Stimulated activated memory B cell treated with anti-CD40 and anti-IgM and Interleukin-4, amounts not matched to agents 10 μg/mL and 1 μg/mL and 100 μg/mL, for 72 hours (primary cell): ENCODE measurements around the gene SLC38A5.
A peak's percentile ranks its signal among the peaks of the same experiment; 100 is the strongest.
"Not testable (repeated sequence)": the region's sequence is repeated elsewhere in the genome, so short reads cannot be mapped to it uniquely, and the experiment has no call there.

ENCODE experiments used
- ATAC-seq: fragments of 150-1000 bp; cut with Tn5 transposase; 2 replicates; pipeline ENCODE4 v1.10.0; 2021
- H3K27ac Mint-ChIP-seq: one replicate; pipeline ENCODE4 v1.8.0; 2022; ENCODE audit warnings: mild to moderate bottlenecking, mixed read lengths
- H3K27me3 Mint-ChIP-seq: one replicate; pipeline ENCODE4 v1.8.0; 2022; ENCODE audit warnings: mixed read lengths
- H3K36me3 Mint-ChIP-seq: one replicate; pipeline ENCODE4 v1.8.0; 2022; ENCODE audit warnings: mixed read lengths
- H3K4me1 Mint-ChIP-seq: one replicate; pipeline ENCODE4 v1.8.0; 2022; ENCODE audit warnings: mixed read lengths
- H3K4me3 Mint-ChIP-seq: one replicate; pipeline ENCODE4 v1.8.0; 2022; ENCODE audit warnings: mild to moderate bottlenecking, moderate library complexity, mixed read lengths
- H3K9me3 Mint-ChIP-seq: one replicate; pipeline ENCODE4 v1.8.0; 2022; ENCODE audit warnings: mixed read lengths

SLC38A5 gene

DNA sequence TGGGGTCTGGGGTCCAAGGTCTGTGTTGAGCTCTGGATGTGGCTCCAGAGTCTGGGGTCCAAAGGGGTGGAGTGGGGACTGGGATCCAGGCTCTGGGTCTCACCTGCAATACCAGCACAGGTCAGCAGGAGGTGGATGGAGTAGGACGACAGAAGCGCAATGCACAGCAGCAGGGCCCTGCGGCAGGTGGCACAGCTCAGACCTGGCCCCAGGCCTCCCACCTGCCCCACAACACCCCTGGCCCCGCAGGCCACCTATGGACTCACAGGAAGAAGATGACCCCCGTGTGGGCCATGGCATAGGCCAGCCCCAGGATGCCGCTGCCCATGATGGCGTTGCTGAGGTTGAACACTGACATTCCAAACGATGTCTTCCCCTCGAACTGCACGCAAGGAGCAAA, 3.4 kb downstream of the SLC38A5 start:
- no peak for ATAC-seq

DNA sequence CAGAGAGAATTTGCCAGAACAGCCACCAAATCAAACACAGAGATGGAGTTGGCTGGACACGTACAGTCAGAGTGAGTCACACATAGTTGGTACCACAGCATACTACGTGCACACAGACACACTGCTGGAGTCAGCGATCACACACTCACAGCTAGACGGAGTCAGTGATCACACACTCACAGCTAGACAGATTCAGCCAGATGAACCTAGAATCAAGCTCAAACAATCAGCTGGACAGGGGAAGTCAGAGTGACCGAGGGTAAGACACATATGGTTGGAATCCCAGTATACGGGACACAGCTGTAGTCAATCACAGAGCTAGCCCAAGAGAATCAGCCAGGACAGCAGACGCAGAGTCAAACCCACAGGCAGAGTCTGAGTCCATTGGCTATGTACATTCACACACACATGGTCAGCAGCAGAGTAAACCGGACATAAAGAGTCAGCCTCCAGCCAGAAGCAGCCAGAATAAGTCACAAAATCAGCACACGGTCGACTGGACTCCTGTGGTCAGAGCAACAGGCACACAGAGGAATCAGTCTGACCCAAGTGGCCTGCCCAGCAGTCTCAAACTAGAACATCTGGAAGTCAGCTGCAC, 4.6 kb downstream of the SLC38A5 start:
- H3K27ac Mint-ChIP-seq, result no peak overlapping the region
- H3K4me3 Mint-ChIP-seq, result no peak overlapping the region
- no peaks in the 10 kb centered on the region for H3K9me3 Mint-ChIP-seq
- no peak for ATAC-seq
- peaks cover 48% of the 10 kb centered on the region for H3K36me3 Mint-ChIP-seq
- H3K4me1 Mint-ChIP-seq, result peaks cover 49% of the 10 kb centered on the region
- no peaks in the 10 kb centered on the region for H3K27me3 Mint-ChIP-seq

More for the DNA sequence above, 3.4 kb downstream of the SLC38A5 start:
- Mint-ChIP-seq H3K9me3 (no peaks in the 10 kb centered on the region), H3K27ac (no peak overlapping the region), H3K27me3 (no peaks in the 10 kb centered on the region), H3K36me3 (peaks cover 37% of the 10 kb centered on the region), H3K4me3 (peak overlapping the region; percentile 44), H3K4me1 (peaks cover 44% of the 10 kb centered on the region)

GRCh38 chrX:48461830-48462229, 8.2 kb downstream of the SLC38A5 start:
- Mint-ChIP-seq H3K4me3 (no peak overlapping the region), H3K4me1 (peaks cover 20% of the 10 kb centered on the region), H3K27me3 (no peaks in the 10 kb centered on the region), H3K36me3 (peaks cover 70% of the 10 kb centered on the region), H3K9me3 (no peaks in the 10 kb centered on the region), H3K27ac (no peak overlapping the region)
- no peak for ATAC-seq

DNA sequence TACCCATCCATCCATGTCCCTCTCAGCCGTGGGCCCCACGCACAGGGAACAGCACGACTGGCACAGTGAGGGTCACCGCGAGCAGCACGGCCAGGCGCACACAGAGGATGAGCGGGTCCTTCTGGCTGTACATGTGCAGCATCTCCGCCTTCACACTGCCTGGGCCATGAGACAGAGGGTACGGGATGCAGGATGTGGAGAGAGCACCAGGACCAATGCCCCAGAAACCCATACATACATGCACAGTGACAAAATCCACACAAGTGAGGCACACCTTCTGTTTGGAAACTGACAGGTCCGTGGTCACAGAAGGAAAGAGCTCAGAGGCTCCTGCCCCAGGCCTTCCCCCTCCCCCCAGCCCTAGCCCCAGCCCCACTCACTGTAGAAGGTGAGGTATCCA, 9.5 kb downstream of the SLC38A5 start:
- Mint-ChIP-seq H3K9me3 (no peaks in the 10 kb centered on the region), H3K27ac (no peak overlapping the region), H3K27me3 (no peaks in the 10 kb centered on the region), H3K4me3 (no peak overlapping the region), H3K4me1 (peaks cover 8% of the 10 kb centered on the region), H3K36me3 (peaks cover 58% of the 10 kb centered on the region)
- no peak for ATAC-seq

DNA sequence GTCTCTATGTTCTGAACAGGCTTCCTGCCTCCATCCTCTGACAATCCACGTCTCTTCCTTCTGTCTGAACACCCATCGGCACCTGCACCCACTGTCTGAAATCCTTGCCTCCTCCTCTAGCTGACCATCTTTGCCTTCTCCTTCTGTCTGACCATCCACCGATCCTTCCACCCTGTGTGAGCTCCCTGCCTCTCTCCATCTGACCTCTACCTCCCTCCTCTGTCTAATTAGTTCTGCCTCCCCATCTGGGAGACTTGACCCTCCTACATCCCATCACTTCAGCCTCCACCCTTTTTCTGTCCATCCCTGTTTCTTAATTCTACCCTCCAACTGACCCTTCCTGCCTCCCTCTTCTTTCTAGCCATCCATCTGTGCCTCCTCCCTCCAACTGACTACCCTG, 10.0 kb downstream of the SLC38A5 start:
- H3K27me3 Mint-ChIP-seq, result no peaks in the 10 kb centered on the region
- no peak for ATAC-seq
- H3K9me3 Mint-ChIP-seq, result no peaks in the 10 kb centered on the region
- no peak overlapping the region for H3K4me3 Mint-ChIP-seq
- no peak overlapping the region for H3K27ac Mint-ChIP-seq
- H3K4me1 Mint-ChIP-seq, result peaks cover 5% of the 10 kb centered on the region
- peaks cover 52% of the 10 kb centered on the region for H3K36me3 Mint-ChIP-seq

DNA sequence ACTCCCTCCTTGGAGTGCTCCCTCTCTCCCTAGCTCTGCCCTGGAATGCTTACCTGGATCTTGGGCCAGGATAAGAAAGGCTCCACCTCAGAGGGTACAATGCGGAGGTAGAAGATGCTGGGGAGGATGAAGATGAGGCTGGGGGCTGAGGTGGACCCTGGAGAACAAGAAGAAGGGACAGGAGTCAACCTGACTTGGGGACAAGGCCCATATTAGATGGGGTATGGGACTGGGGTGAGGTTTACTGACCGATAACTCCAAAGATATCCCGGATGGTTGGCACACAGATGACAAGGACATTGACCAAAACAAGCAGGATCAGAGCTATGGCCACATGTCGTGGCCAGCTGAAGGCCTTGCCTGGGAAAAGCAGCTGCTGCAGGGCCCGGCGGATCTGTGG, 10.6 kb downstream of the SLC38A5 start:
- H3K36me3 Mint-ChIP-seq, result peaks cover 51% of the 10 kb centered on the region

DNA sequence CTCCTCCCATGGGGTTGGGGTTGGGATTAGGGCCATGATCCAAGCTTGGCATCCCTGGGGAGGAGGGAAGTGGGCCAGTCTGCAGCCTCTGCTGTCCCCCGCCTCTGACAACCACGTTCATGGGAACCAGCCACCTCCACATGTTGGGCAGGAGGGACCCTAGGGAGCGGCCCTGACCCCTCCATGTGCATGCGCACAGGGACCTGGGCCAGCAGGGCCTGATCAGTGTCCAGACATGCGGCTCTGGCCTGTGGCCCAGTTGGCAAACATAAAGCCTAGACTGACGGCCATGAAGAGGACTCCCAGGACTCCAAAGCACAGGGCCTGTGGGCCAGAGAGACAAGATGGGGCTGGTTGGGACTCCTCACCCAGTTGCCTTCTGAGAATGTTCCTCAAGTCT, 11.3 kb downstream of the SLC38A5 start:
- no peak for ATAC-seq
- no peak overlapping the region for H3K27ac Mint-ChIP-seq

More for the DNA sequence above, 10.6 kb downstream of the SLC38A5 start:
- Mint-ChIP-seq H3K4me3 (no peak overlapping the region), H3K9me3 (no peaks in the 10 kb centered on the region), H3K4me1 (peaks cover 5% of the 10 kb centered on the region), H3K27me3 (no peaks in the 10 kb centered on the region), H3K27ac (no peak overlapping the region)
- ATAC-seq, result no peak

DNA sequence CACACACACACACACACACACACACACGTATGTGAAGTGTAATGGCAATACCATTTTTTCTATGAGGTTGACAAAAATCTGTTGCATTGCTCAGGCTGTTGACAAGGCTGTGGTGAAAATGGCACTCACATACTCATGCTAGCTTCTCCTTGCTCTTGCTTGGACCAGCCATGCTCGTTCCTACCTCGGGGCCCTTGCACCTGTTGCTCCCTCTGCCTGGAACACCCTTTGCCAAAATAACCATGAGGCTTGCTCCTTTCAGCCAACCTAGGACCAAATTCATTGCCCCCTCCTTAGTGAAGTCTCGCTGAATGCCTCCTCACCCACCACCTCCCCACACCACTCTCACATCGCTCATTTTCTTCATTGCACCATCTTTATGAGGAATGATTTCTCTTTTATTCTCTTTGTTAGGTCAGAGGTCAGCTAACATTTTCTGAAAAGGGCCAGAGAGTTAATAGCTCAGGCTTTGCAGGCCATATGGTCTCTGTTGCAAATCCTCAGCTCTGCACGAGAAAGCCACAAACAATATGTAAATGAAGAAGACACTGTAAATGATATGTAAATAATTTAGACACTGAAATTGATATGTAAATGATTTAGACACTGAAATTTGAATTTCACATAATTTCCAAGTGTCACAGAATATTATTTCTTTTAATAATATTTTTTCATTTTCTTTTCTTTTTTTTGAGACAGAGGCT, 13.3 kb downstream of the SLC38A5 start:
- ATAC-seq, result no peak
- Mint-ChIP-seq H3K27ac (no peak overlapping the region), H3K4me1 (peaks cover 5% of the 10 kb centered on the region)

More for the DNA sequence above, 11.3 kb downstream of the SLC38A5 start:
- H3K4me3 Mint-ChIP-seq, result no peak overlapping the region
- H3K27me3 Mint-ChIP-seq, result no peaks in the 10 kb centered on the region
- peaks cover 5% of the 10 kb centered on the region for H3K4me1 Mint-ChIP-seq
- peaks cover 45% of the 10 kb centered on the region for H3K36me3 Mint-ChIP-seq
- H3K9me3 Mint-ChIP-seq, result no peaks in the 10 kb centered on the region

DNA sequence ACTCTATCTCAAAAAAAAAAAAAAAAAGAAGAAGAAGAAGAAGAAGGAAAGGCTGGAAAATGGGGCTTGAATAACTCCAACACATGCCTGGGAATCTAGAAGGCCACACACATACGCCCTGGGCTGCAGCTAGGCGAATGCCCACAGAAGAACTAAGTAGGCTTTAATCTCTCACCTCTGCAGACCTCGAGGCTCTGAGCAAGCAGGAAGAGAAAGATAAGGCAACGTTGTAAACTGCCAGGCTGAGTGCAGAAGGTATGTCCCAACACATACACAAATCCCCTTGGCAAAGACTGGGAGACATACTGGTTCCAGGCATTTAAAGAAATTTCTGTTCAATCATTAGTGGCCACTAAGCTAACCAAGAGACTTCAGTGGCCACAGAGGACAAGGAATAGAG, 18.4 kb downstream of the SLC38A5 start:
- H3K4me1 Mint-ChIP-seq, result no peaks in the 10 kb centered on the region
- H3K27me3 Mint-ChIP-seq, result no peaks in the 10 kb centered on the region
- no peaks in the 10 kb centered on the region for H3K36me3 Mint-ChIP-seq
- no peaks in the 10 kb centered on the region for H3K9me3 Mint-ChIP-seq
- no peak overlapping the region for H3K4me3 Mint-ChIP-seq
- no peak overlapping the region for H3K27ac Mint-ChIP-seq
- no peak for ATAC-seq

More for the DNA sequence above, 13.3 kb downstream of the SLC38A5 start:
- Mint-ChIP-seq H3K36me3 (peaks cover 37% of the 10 kb centered on the region), H3K4me3 (no peak overlapping the region), H3K9me3 (no peaks in the 10 kb centered on the region), H3K27me3 (no peaks in the 10 kb centered on the region)

DNA sequence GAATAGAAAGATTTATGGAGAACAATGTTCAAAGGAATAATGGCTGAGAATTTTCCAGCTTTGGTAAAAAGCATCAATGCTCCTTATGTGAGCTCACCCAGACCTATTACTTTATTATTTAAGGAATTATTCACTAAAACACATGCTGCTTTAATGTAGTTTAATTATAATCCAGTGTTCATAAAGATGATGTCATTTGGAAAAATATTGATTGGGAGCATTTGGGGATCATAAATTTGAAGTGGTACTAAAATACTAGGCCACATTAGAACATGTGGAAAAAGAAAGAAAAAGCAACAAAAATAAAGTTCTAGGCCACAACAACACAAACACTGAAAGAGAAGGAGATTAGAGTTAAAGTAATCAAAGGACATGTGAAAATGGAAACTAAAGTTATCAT, 20.0 kb downstream of the SLC38A5 start:
- H3K4me3 Mint-ChIP-seq, result no peak overlapping the region
- H3K27me3 Mint-ChIP-seq, result no peaks in the 10 kb centered on the region
- H3K9me3 Mint-ChIP-seq, result no peaks in the 10 kb centered on the region
- no peak overlapping the region for H3K27ac Mint-ChIP-seq
- H3K4me1 Mint-ChIP-seq, result no peaks in the 10 kb centered on the region
- no peak for ATAC-seq
- no peaks in the 10 kb centered on the region for H3K36me3 Mint-ChIP-seq

GRCh38 chrX:48447201-48447600, 22.9 kb downstream of the SLC38A5 start:
- not testable (repeated sequence) for ATAC-seq, H3K27ac Mint-ChIP-seq, H3K9me3 Mint-ChIP-seq, H3K4me1 Mint-ChIP-seq, H3K4me3 Mint-ChIP-seq, H3K36me3 Mint-ChIP-seq
- peaks cover 12% of the 10 kb centered on the region for H3K27me3 Mint-ChIP-seq

GRCh38 chrX:48433713-48434112, 36.3 kb downstream of the SLC38A5 start:
- H3K4me1 Mint-ChIP-seq, H3K27ac Mint-ChIP-seq, H3K36me3 Mint-ChIP-seq, ATAC-seq, H3K9me3 Mint-ChIP-seq, H3K4me3 Mint-ChIP-seq: not testable (repeated sequence)
- H3K27me3 Mint-ChIP-seq, result peaks cover 18% of the 10 kb centered on the region

GRCh38 chrX:48430166-48430565, 39.9 kb downstream of the SLC38A5 start:
- not testable (repeated sequence) for H3K4me3 Mint-ChIP-seq, H3K27ac Mint-ChIP-seq, H3K4me1 Mint-ChIP-seq, H3K36me3 Mint-ChIP-seq, ATAC-seq, H3K9me3 Mint-ChIP-seq
- peaks cover 24% of the 10 kb centered on the region for H3K27me3 Mint-ChIP-seq

- H3K9me3 Mint-ChIP-seq, ATAC-seq: not testable (repeated sequence)
These were observed 40.5 kb downstream of the SLC38A5 start for GRCh38 chrX:48429606-48430005.

GRCh38 chrX:48427027-48427716, 42.9 kb downstream of the SLC38A5 start:
- not testable (repeated sequence) for H3K4me1 Mint-ChIP-seq, H3K27ac Mint-ChIP-seq, H3K36me3 Mint-ChIP-seq, ATAC-seq, H3K9me3 Mint-ChIP-seq, H3K4me3 Mint-ChIP-seq
- peaks cover 16% of the 10 kb centered on the region for H3K27me3 Mint-ChIP-seq

More at GRCh38 chrX:48429606-48430005, 40.5 kb downstream of the SLC38A5 start:
- not testable (repeated sequence) for H3K4me3 Mint-ChIP-seq, H3K36me3 Mint-ChIP-seq, H3K4me1 Mint-ChIP-seq, H3K27ac Mint-ChIP-seq
- peaks cover 20% of the 10 kb centered on the region for H3K27me3 Mint-ChIP-seq

DNA sequence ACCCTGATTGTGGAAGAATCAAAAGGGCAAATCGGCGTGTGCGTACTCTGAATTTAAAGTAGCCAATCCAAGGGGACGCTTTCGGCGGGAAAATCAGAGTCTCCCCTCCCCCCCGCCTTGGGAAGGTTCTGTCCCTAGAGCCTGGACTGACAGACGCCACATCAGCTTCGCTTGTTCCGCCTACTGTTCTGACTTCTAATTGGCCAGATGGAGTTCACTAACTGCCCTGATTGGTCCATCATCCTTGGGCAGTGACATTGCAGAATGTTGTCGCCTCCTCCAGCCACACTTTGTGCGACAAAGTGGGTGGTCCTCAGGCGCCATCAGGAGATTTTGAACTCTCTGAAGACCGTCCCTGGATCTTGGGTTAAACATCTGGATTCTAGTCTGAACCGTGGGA, 58.2 kb downstream of the SLC38A5 start, which contains the start of gene SSX4B:
TSS of gene SSX4B (minus strand) at position 101 of the 400 bp plus-strand sequence. CDS start 588 bp downstream, outside the sequence.
- H3K9me3 Mint-ChIP-seq, H3K27ac Mint-ChIP-seq, ATAC-seq, H3K4me3 Mint-ChIP-seq, H3K4me1 Mint-ChIP-seq, H3K27me3 Mint-ChIP-seq, H3K36me3 Mint-ChIP-seq: not testable (repeated sequence)
